Cardiac muscle cell (in vitro differentiated cells and primary cell): ENCODE results near the gene RBM5. TPM values are rescaled to one million over a fixed set of nuclear protein-coding genes. Genes with fewer than 3 reads are reported as not detected.

Source experiments
- DNase-seq, 2 donors: peaks; one replicate each; pipeline versions ENCODE4 v3.0.0 to v3.0.0-alpha.2; 2010 to 2017; ENCODE audit warnings: low read depth in 1 of 2, low spot score in 1 of 2
- H3K27ac ChIP-seq: fragments of 200-600 bp; sonication (generic); 2 replicates; pipeline ENCODE4 v1.5.1; 2016
- H3K27me3 ChIP-seq: fragments of 200-600 bp; sonication (generic); 2 replicates; pipeline ENCODE4 v1.6.0; 2016; ENCODE audit warnings: control low read depth
- H3K36me3 ChIP-seq: fragments of 200-600 bp; sonication (generic); 2 replicates; pipeline ENCODE4 v1.5.1; 2016; ENCODE audit warnings: control low read depth
- H3K4me1 ChIP-seq: fragments of 200-600 bp; sonication (generic); 2 replicates; pipeline ENCODE4 v1.8.1; 2017; ENCODE audit warnings: low read depth, mild to moderate bottlenecking, mixed run types
- H3K4me3 ChIP-seq: fragments of 200-600 bp; sonication (generic); 2 replicates; pipeline ENCODE4 v1.5.1; 2016; ENCODE audit warnings: mild to moderate bottlenecking
- H3K9me3 ChIP-seq: fragments of 200-600 bp; sonication (generic); 2 replicates; pipeline ENCODE4 v1.5.1; 2017; ENCODE audit warnings: low read depth, mild to moderate bottlenecking, control low read depth
- CTCF ChIP-seq: IDR thresholded peaks from 2 replicates; pipeline ENCODE4 v1.5.1; 2012; ENCODE audit warnings: low read depth, mild to moderate bottlenecking, low read length
- polyA plus RNA-seq: library from polyadenylated mRNA; unstranded; fragments of >200 nt; fragmentation: Nextera tagmentation; extraction: Ambion mirVana; gene quantifications from 2 replicates; pipeline ENCODE4 v1.2.1, GENCODE V29; 2016
- total RNA-seq: library from RNA; depleted of rRNA; stranded (reverse); fragments of >200 nt; gene quantifications from 2 replicates; pipeline ENCODE4 v1.2.3, GENCODE V29; 2016

RBM5 gene
- total and polyA plus RNA-seq, 2 experiments from 2014 or later = 130 to 439 TPM

DNA sequence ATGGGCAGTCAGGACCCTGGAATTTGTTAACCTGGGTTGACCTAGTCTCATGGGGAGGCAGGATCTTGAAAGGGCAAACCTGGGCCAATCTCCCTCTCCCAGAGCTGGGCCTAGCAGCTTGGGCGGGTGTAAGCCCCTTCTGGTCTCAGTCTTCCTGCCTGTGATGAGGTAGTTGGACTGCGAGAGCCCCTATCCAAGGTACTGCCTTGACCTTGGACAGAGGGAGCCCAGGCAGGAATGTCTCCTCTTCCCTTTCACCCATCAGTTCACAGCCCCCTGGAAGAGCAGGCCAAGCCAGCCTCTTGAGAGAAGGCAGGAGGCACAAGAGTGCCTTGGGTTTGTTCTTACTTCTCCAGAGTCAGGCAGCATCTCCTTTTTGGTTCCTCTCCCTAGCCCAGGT, 41.7 kb downstream of the RBM5 start:
- TF ChIP-seq CTCF = no peak
- H3K27me3 ChIP-seq = no peaks in the 10 kb centered on the region
- H3K4me1 ChIP-seq = peaks cover 15% of the 10 kb centered on the region
- no peak for DNase-seq
- H3K4me3 ChIP-seq = no peak overlapping the region
- no peak overlapping the region for H3K27ac ChIP-seq
- H3K9me3 ChIP-seq = no peaks in the 10 kb centered on the region
- H3K36me3 ChIP-seq = no peaks in the 10 kb centered on the region

- H3K4me1 ChIP-seq = peaks cover 13% of the 10 kb centered on the region
- no peak for DNase-seq
- no peaks in the 10 kb centered on the region for H3K9me3 ChIP-seq
- H3K4me3 ChIP-seq = no peak overlapping the region
- H3K27me3 ChIP-seq = no peaks in the 10 kb centered on the region
- TF ChIP-seq CTCF = no peak
- no peaks in the 10 kb centered on the region for H3K36me3 ChIP-seq
- no peak overlapping the region for H3K27ac ChIP-seq
Measured at GRCh38 chr3:50132421-50133282, 43.9 kb downstream of the RBM5 start.

DNA sequence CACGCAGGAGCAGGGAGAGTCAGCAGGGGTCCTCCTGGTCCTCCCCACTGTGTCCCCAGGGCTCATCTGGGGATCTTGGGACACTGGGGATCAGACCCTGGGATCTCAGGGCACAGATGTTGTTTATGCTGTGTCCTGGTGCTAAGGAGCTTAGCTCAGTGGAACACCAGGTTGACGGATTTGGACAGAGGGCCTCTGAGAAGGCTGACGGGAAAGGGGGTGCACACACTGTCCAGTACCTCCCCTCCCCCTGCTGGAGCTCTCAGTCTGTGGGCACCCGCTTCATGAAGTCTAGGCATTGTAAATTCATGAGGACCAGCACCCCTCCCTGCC, 44.5 kb downstream of the RBM5 start:
- no peak for TF ChIP-seq CTCF
- Histone ChIP-seq H3K36me3 (no peaks in the 10 kb centered on the region), H3K4me3 (no peak overlapping the region), H3K27me3 (no peaks in the 10 kb centered on the region), H3K4me1 (peaks cover 19% of the 10 kb centered on the region), H3K27ac (no peak overlapping the region), H3K9me3 (no peaks in the 10 kb centered on the region)
- no peak for DNase-seq

DNA sequence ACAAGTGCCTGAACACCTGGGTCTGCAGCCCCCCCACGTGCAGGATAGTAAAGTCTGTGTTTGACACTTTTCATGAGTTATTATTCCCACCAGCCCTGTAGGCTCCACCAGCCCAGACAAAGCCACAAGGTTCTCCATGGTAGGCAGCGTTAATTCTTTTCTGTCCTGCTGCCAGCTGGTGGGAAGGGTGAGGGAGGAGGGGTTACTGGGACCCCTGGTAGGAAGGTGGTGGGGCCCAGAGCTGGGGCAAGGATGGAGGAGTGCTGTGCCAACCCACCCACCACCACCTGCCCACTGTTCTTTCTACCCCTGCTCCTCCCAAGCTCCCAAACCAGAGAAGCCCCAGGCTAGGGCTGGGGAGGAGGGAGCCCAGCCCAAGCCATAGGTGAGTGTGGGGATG, 45.6 kb downstream of the RBM5 start:
- Histone ChIP-seq H3K27me3 (no peaks in the 10 kb centered on the region), H3K36me3 (no peaks in the 10 kb centered on the region), H3K27ac (no peak overlapping the region), H3K4me3 (no peak overlapping the region), H3K9me3 (no peaks in the 10 kb centered on the region), H3K4me1 (peaks cover 30% of the 10 kb centered on the region)
- TF ChIP-seq CTCF = no peak
- no peak for DNase-seq

- H3K27ac ChIP-seq = no peak overlapping the region
- no peak for TF ChIP-seq CTCF
- no peaks in the 10 kb centered on the region for H3K9me3 ChIP-seq
- peaks cover 39% of the 10 kb centered on the region for H3K4me1 ChIP-seq
- no peaks in the 10 kb centered on the region for H3K27me3 ChIP-seq
- no peak overlapping the region for H3K4me3 ChIP-seq
- no peak for DNase-seq
- no peaks in the 10 kb centered on the region for H3K36me3 ChIP-seq
Measured at GRCh38 chr3:50135964-50136363, 47.2 kb downstream of the RBM5 start.
